Fibroblast of skin of back (primary cell): Measurements from ENCODE around the gene CAMKMT.

Experiments used
- DNase-seq: peaks from one replicate; pipeline ENCODE4 v3.0.0-alpha.2; 2013

CAMKMT gene

GRCh38 chr2:44777537-44777936 lies 415.8 kb downstream of the CAMKMT start:
- DNase-seq = no peak

GRCh38 chr2:44778221-44778654 lies 416.5 kb downstream of the CAMKMT start:
- peak; percentile 39 for DNase-seq

GRCh38 chr2:44778671-44779476 lies 417.1 kb downstream of the CAMKMT start:
- no peak for DNase-seq

GRCh38 chr2:44779793-44780192 lies 418.0 kb downstream of the CAMKMT start:
- no peak for DNase-seq

GRCh38 chr2:44780406-44780805 lies 418.7 kb downstream of the CAMKMT start:
- no peak for DNase-seq

GRCh38 chr2:44785433-44785832 lies 423.7 kb downstream of the CAMKMT start:
- no peak for DNase-seq

GRCh38 chr2:44786045-44786816 lies 424.5 kb downstream of the CAMKMT start:
- no peak for DNase-seq

- DNase-seq = no peak
These were observed 425.1 kb downstream of the CAMKMT start for GRCh38 chr2:44786817-44787214.

- DNase-seq = no peak
These were observed 425.9 kb downstream of the CAMKMT start for GRCh38 chr2:44787663-44788062.

- DNase-seq = no peak
These were observed 427.7 kb downstream of the CAMKMT start for GRCh38 chr2:44789446-44789845.

- no peak for DNase-seq
These were observed 428.4 kb downstream of the CAMKMT start for GRCh38 chr2:44789971-44790721.

GRCh38 chr2:44793322-44793870 lies 431.6 kb downstream of the CAMKMT start:
- peak; percentile 43 for DNase-seq

GRCh38 chr2:44796771-44797170 lies 435.0 kb downstream of the CAMKMT start:
- DNase-seq = no peak

- DNase-seq = no peak
These were observed 436.5 kb downstream of the CAMKMT start for GRCh38 chr2:44798139-44798659.

GRCh38 chr2:44799105-44799504 lies 437.4 kb downstream of the CAMKMT start:
- DNase-seq = no peak

- DNase-seq = no peak
These were observed 438.0 kb downstream of the CAMKMT start for GRCh38 chr2:44799754-44800153.

- DNase-seq = no peak
These were observed 439.6 kb downstream of the CAMKMT start for GRCh38 chr2:44801289-44801840.

- DNase-seq = no peak
These were observed 440.4 kb downstream of the CAMKMT start for GRCh38 chr2:44801841-44802776.

GRCh38 chr2:44802777-44803424 lies 441.2 kb downstream of the CAMKMT start:
- DNase-seq = no peak
